GM21786 (cell line): ENCODE measurements around the gene CBX6.

Experiments used
- ATAC-seq: cut with Tn5 transposase; IDR thresholded peaks from one replicate; pipeline ENCODE4 v1.9.1; 2021; ENCODE audit not compliant: unreplicated experiment

CBX6 gene

GRCh38 chr22:38841211-38841610 lies 30.8 kb downstream of the CBX6 start:
- no peak for ATAC-seq

- no peak for ATAC-seq
These were observed 31.9 kb downstream of the CBX6 start for GRCh38 chr22:38840129-38840528.

- ATAC-seq: no peak
These were observed 32.3 kb downstream of the CBX6 start for GRCh38 chr22:38839686-38840085.

- ATAC-seq: no peak
These were observed 34.5 kb downstream of the CBX6 start for GRCh38 chr22:38837414-38837928.

- no peak for ATAC-seq
These were observed 36.1 kb downstream of the CBX6 start for GRCh38 chr22:38835888-38836301.

GRCh38 chr22:38834991-38835390 lies 37.0 kb downstream of the CBX6 start:
- no peak for ATAC-seq

- no peak for ATAC-seq
These were observed 37.6 kb downstream of the CBX6 start for GRCh38 chr22:38834215-38834953.

GRCh38 chr22:38833061-38833460 lies 39.0 kb downstream of the CBX6 start:
- ATAC-seq: no peak

- no peak for ATAC-seq
These were observed 39.7 kb downstream of the CBX6 start for GRCh38 chr22:38832005-38832978.

GRCh38 chr22:38831166-38831945 lies 40.7 kb downstream of the CBX6 start:
- no peak for ATAC-seq

- ATAC-seq: no peak
These were observed 41.2 kb downstream of the CBX6 start for GRCh38 chr22:38830845-38831108.

GRCh38 chr22:38830026-38830844 lies 41.8 kb downstream of the CBX6 start:
- ATAC-seq: no peak

- ATAC-seq: no peak
These were observed 42.5 kb downstream of the CBX6 start for GRCh38 chr22:38829485-38829884.

GRCh38 chr22:38828616-38829205 lies 43.3 kb downstream of the CBX6 start:
- ATAC-seq: no peak

- ATAC-seq: no peak
These were observed 43.8 kb downstream of the CBX6 start for GRCh38 chr22:38828191-38828590.

- no peak for ATAC-seq
These were observed 44.5 kb downstream of the CBX6 start for GRCh38 chr22:38827510-38827909.

- ATAC-seq: no peak
These were observed 45.2 kb downstream of the CBX6 start for GRCh38 chr22:38826801-38827200.

GRCh38 chr22:38826386-38826785 lies 45.6 kb downstream of the CBX6 start:
- no peak for ATAC-seq

GRCh38 chr22:38824585-38824984 lies 47.4 kb downstream of the CBX6 start:
- ATAC-seq: no peak

- no peak for ATAC-seq
These were observed 48.4 kb downstream of the CBX6 start for GRCh38 chr22:38823637-38824036.
